SK-N-SH treated with all-trans-retinoic acid at 6 μM for 48 hours (cell line): ENCODE measurements around the gene LYPD1.
"Not testable (repeated sequence)": the region's sequence is repeated elsewhere in the genome, so short reads cannot be mapped to it uniquely, and the experiment has no call there.

Experiments used
- ATAC-seq: fragments of 200-7000 bp; cut with Tn5 transposase; 3 replicates; pipeline ENCODE4 v1.9.1; 2020; ENCODE audit warnings: mild to moderate bottlenecking, moderate library complexity
- ARNTL ChIP-seq: fragments of 450-650 bp; formaldehyde crosslinking; IDR thresholded peaks from 2 replicates; pipeline ENCODE4 v1.5.0; 2020; ENCODE audit warnings: low read depth, mild to moderate bottlenecking, moderate library complexity, borderline replicate concordance
- BACH2 ChIP-seq: fragments of 250-450 bp; sonication (Bioruptor Pico); IDR thresholded peaks from 2 replicates; pipeline ENCODE4 v1.9.0; 2021; ENCODE audit warnings: mild to moderate bottlenecking, borderline replicate concordance
- CREB5 ChIP-seq: fragments of 250-450 bp; sonication (Bioruptor Pico); IDR thresholded peaks from 2 replicates; pipeline ENCODE4 v1.5.1; 2020; ENCODE audit warnings: low read depth, mild to moderate bottlenecking, moderate library complexity
- CSDC2 ChIP-seq: fragments of 250-450 bp; sonication (Bioruptor Pico); IDR thresholded peaks from 2 replicates; pipeline ENCODE4 v1.5.0; 2020; ENCODE audit warnings: mild to moderate bottlenecking, moderate library complexity
- CSRNP3 ChIP-seq: fragments of 250-450 bp; sonication (Bioruptor Pico); IDR thresholded peaks from 2 replicates; pipeline ENCODE4 v1.5.1; 2021; ENCODE audit warnings: mild to moderate bottlenecking, moderate library complexity
- ESRRG ChIP-seq: fragments of 250-450 bp; sonication (Bioruptor Pico); IDR thresholded peaks from 2 replicates; pipeline ENCODE4 v1.6.1; 2021; ENCODE audit warnings: mild to moderate bottlenecking
- GLIS3 ChIP-seq: fragments of 250-450 bp; sonication (Bioruptor Pico); IDR thresholded peaks from 2 replicates; pipeline ENCODE4 v1.5.0; 2020; ENCODE audit warnings: mild to moderate bottlenecking, moderate library complexity
- ISL1 ChIP-seq: fragments of 250-450 bp; sonication (Bioruptor Pico); IDR thresholded peaks from 2 replicates; pipeline ENCODE4 v2.1.2; 2022; ENCODE audit warnings: mild to moderate bottlenecking, moderate library complexity
- OSR1 ChIP-seq: fragments of 250-450 bp; sonication (Bioruptor Pico); IDR thresholded peaks from 2 replicates; pipeline ENCODE4 v1.8.0; 2022; ENCODE audit warnings: moderate library complexity, mild to moderate bottlenecking, inconsistent platforms
- POU6F1 ChIP-seq: fragments of 250-450 bp; sonication (Bioruptor Pico); IDR thresholded peaks from 2 replicates; pipeline ENCODE4 v1.8.0; 2021; ENCODE audit warnings: low read depth, mild to moderate bottlenecking, moderate library complexity, borderline replicate concordance
- PPARA ChIP-seq: fragments of 250-450 bp; sonication (Bioruptor Pico); IDR thresholded peaks from 2 replicates; pipeline ENCODE4 v1.5.0; 2020; ENCODE audit warnings: mild to moderate bottlenecking, borderline replicate concordance
- SNAI2 ChIP-seq: fragments of 250-450 bp; sonication (Bioruptor Pico); IDR thresholded peaks from 2 replicates; pipeline ENCODE4 v1.5.0; 2020; ENCODE audit warnings: mild to moderate bottlenecking, moderate library complexity
- TCF4 ChIP-seq: fragments of 250-450 bp; sonication (Bioruptor Pico); IDR thresholded peaks from 2 replicates; pipeline ENCODE4 v1.8.0; 2021; ENCODE audit warnings: mild to moderate bottlenecking, moderate library complexity, borderline replicate concordance
- TOX ChIP-seq: fragments of 250-450 bp; sonication (Bioruptor Pico); IDR thresholded peaks from 2 replicates; pipeline ENCODE4 v1.8.0; 2021; ENCODE audit warnings: mild to moderate bottlenecking, moderate library complexity, borderline replicate concordance
- TSHZ2 ChIP-seq: fragments of 250-450 bp; sonication (Bioruptor Pico); IDR thresholded peaks from 2 replicates; pipeline ENCODE4 v1.5.0; 2020; ENCODE audit warnings: mild to moderate bottlenecking, moderate library complexity
- ZC3H10 ChIP-seq: fragments of 250-450 bp; sonication (Bioruptor Pico); IDR thresholded peaks from 2 replicates; pipeline ENCODE4 v1.5.1; 2021; ENCODE audit warnings: mild to moderate bottlenecking, moderate library complexity
- ZFP3 ChIP-seq: fragments of 250-450 bp; sonication (Bioruptor Pico); IDR thresholded peaks from 2 replicates; pipeline ENCODE4 v1.5.0; 2020; ENCODE audit warnings: mild to moderate bottlenecking, moderate library complexity
- ZFP30 ChIP-seq: fragments of 450-650 bp; formaldehyde crosslinking; IDR thresholded peaks from 2 replicates; pipeline ENCODE4 v1.5.0; 2022; ENCODE audit warnings: mild to moderate bottlenecking, moderate library complexity
- ZNF565 ChIP-seq: fragments of 450-650 bp; formaldehyde crosslinking; conservative IDR thresholded peaks from 2 replicates; pipeline ENCODE4 v1.5.0; 2020; ENCODE audit warnings: low read depth, mild to moderate bottlenecking, moderate library complexity
- ZNF70 ChIP-seq: fragments of 450-650 bp; formaldehyde crosslinking; IDR thresholded peaks from 2 replicates; pipeline ENCODE4 v1.5.0; 2020; ENCODE audit warnings: mild to moderate bottlenecking, moderate library complexity
- ZNF8 ChIP-seq: fragments of 450-650 bp; formaldehyde crosslinking; IDR thresholded peaks from 2 replicates; pipeline ENCODE4 v1.5.0; 2020; ENCODE audit warnings: mild to moderate bottlenecking, moderate library complexity

Gene LYPD1

GRCh38 chr2:132715386-132716351 is 45.7 kb upstream of the LYPD1 start:
- ATAC-seq = no peak
- TF ChIP-seq ZFP3 (CRISPR knock-in tag) (no peak), ZC3H10 (CRISPR knock-in tag) (no peak), BACH2 (CRISPR knock-in tag) (no peak), PPARA (CRISPR knock-in tag) (no peak), ARNTL (CRISPR knock-in tag) (no peak), ZNF8 (CRISPR knock-in tag) (no peak), CSDC2 (CRISPR knock-in tag) (no peak), POU6F1 (no peak), ESRRG (CRISPR knock-in tag) (no peak), GLIS3 (CRISPR knock-in tag) (no peak), ZNF70 (no peak), CREB5 (CRISPR knock-in tag) (no peak)

- ATAC-seq = no peak
- TF ChIP-seq CSRNP3 (CRISPR knock-in tag) (no peak), SNAI2 (no peak), PPARA (CRISPR knock-in tag) (no peak), TOX (no peak), ZC3H10 (CRISPR knock-in tag) (no peak), TCF4 (CRISPR knock-in tag) (no peak), ISL1 (CRISPR knock-in tag) (no peak), BACH2 (CRISPR knock-in tag) (no peak), ESRRG (CRISPR knock-in tag) (no peak), OSR1 (CRISPR knock-in tag) (no peak), ZFP3 (CRISPR knock-in tag) (no peak), ZNF8 (CRISPR knock-in tag) (no peak), ZNF565 (CRISPR knock-in tag) (no peak)
Measured at GRCh38 chr2:132703396-132703795, 33.4 kb upstream of the LYPD1 start.

- no peak for TF ChIP-seq SNAI2
- no peak for TF ChIP-seq ESRRG (CRISPR knock-in tag)
- no peak for TF ChIP-seq TOX
- TF ChIP-seq OSR1 (CRISPR knock-in tag) = no peak
- TF ChIP-seq TCF4 (CRISPR knock-in tag) = no peak
- TF ChIP-seq CREB5 (CRISPR knock-in tag) = no peak
- TF ChIP-seq CSDC2 (CRISPR knock-in tag) = no peak
- TF ChIP-seq TSHZ2 (CRISPR knock-in tag) = no peak
- no peak for TF ChIP-seq ZFP30
- no peak for TF ChIP-seq GLIS3 (CRISPR knock-in tag)
- no peak for TF ChIP-seq BACH2 (CRISPR knock-in tag)
- peak; percentile 65; the same call in 2 of the 3 replicates for ATAC-seq
Measured at GRCh38 chr2:132701810-132702209, 31.8 kb upstream of the LYPD1 start.

- ATAC-seq = not testable (repeated sequence)
Measured at GRCh38 chr2:132699802-132700201, 29.8 kb upstream of the LYPD1 start.

- not testable (repeated sequence) for ATAC-seq
Measured at GRCh38 chr2:132698347-132698746, 28.3 kb upstream of the LYPD1 start.
